Parathyroid adenoma (tissue), 2 donors: ENCODE data around the gene CCBE1.

Experiments used
- H2AFZ ChIP-seq: fragments of 300-600 bp; sonication (generic); one replicate; pipeline ENCODE4 v1.7.0; 2017; ENCODE audit warnings: antibody characterized with exemption, mild to moderate bottlenecking
- H3K27ac ChIP-seq: fragments of 300-600 bp; sonication (generic); one replicate; pipeline ENCODE4 v1.7.0; 2017
- H3K27me3 ChIP-seq: fragments of 300-600 bp; sonication (generic); one replicate; pipeline ENCODE4 v1.7.0; 2017; ENCODE audit warnings: low read length; ENCODE audit not compliant: control insufficient read depth, insufficient read depth
- H3K36me3 ChIP-seq: fragments of 300-600 bp; sonication (generic); one replicate; pipeline ENCODE4 v1.7.0; 2017; ENCODE audit warnings: low read length; ENCODE audit not compliant: control insufficient read depth, insufficient read depth
- H3K4me1 ChIP-seq: fragments of 300-600 bp; sonication (generic); one replicate; pipeline ENCODE4 v1.7.0; 2017; ENCODE audit warnings: control low read depth
- H3K4me2 ChIP-seq: fragments of 300-600 bp; sonication (generic); one replicate; pipeline ENCODE4 v1.7.0; 2017; ENCODE audit warnings: low read length
- H3K4me3 ChIP-seq: fragments of 300-600 bp; sonication (generic); one replicate; pipeline ENCODE4 v1.7.0; 2017; ENCODE audit warnings: low read depth, low read length
- H3K79me2 ChIP-seq: fragments of 300-600 bp; sonication (generic); one replicate; pipeline ENCODE4 v1.7.0; 2017; ENCODE audit warnings: control low read depth
- H3K9ac ChIP-seq: fragments of 300-600 bp; sonication (generic); one replicate; pipeline ENCODE4 v1.7.0; 2017; ENCODE audit warnings: mild to moderate bottlenecking
- H3K9me3 ChIP-seq: fragments of 300-600 bp; sonication (generic); one replicate; pipeline ENCODE4 v1.7.0; 2017; ENCODE audit warnings: low read length; ENCODE audit not compliant: control insufficient read depth
- TF ChIP-seq, protein P1 (sequence below): fragments of 300-600 bp; sonication (generic); IDR thresholded peaks from one replicate; pipeline ENCODE4 v1.7.0; 2017; ENCODE audit warnings: antibody characterized with exemption, mild to moderate bottlenecking
- donor health status: primary hyperparathyroidism.

CCBE1 gene

DNA sequence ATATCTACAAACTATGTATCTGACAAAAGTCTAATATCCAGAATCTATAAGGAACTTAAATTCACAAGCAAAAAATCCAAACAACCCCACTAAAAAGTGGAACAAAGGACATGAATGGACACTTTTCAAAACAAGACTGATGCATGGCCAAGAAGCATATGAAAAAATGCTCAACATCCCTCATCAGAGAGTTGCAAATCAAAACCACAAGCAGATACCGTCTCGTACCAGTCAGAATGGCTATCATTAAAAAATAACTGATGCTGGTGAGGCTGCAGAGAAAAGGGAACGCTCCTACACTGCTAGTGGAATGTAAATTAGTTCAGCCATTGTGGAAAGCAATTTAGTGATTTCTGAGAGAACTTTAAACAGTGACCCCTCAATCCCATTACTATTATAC lies 56.5 kb downstream of the CCBE1 start:
- TF ChIP-seq, protein P1, sequence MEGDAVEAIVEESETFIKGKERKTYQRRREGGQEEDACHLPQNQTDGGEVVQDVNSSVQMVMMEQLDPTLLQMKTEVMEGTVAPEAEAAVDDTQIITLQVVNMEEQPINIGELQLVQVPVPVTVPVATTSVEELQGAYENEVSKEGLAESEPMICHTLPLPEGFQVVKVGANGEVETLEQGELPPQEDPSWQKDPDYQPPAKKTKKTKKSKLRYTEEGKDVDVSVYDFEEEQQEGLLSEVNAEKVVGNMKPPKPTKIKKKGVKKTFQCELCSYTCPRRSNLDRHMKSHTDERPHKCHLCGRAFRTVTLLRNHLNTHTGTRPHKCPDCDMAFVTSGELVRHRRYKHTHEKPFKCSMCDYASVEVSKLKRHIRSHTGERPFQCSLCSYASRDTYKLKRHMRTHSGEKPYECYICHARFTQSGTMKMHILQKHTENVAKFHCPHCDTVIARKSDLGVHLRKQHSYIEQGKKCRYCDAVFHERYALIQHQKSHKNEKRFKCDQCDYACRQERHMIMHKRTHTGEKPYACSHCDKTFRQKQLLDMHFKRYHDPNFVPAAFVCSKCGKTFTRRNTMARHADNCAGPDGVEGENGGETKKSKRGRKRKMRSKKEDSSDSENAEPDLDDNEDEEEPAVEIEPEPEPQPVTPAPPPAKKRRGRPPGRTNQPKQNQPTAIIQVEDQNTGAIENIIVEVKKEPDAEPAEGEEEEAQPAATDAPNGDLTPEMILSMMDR: no peak
- no peak overlapping the region for H3K9ac ChIP-seq
- H2AFZ ChIP-seq: no peak overlapping the region
- no peaks in the 10 kb centered on the region for H3K79me2 ChIP-seq
- H3K4me2 ChIP-seq: no peak overlapping the region
- no peaks in the 10 kb centered on the region for H3K9me3 ChIP-seq
- no peak overlapping the region for H3K4me3 ChIP-seq
- H3K27ac ChIP-seq: no peak overlapping the region
- no peaks in the 10 kb centered on the region for H3K27me3 ChIP-seq
- H3K4me1 ChIP-seq: no peaks in the 10 kb centered on the region
- no peaks in the 10 kb centered on the region for H3K36me3 ChIP-seq

- no peaks in the 10 kb centered on the region for H3K27me3 ChIP-seq
- H3K9ac ChIP-seq: no peak overlapping the region
- H2AFZ ChIP-seq: no peak overlapping the region
- H3K36me3 ChIP-seq: no peaks in the 10 kb centered on the region
- H3K4me3 ChIP-seq: no peak overlapping the region
- no peak overlapping the region for H3K4me2 ChIP-seq
- no peaks in the 10 kb centered on the region for H3K9me3 ChIP-seq
- no peaks in the 10 kb centered on the region for H3K4me1 ChIP-seq
- TF ChIP-seq, protein P1: no peak
- no peaks in the 10 kb centered on the region for H3K79me2 ChIP-seq
- no peak overlapping the region for H3K27ac ChIP-seq
These were observed 57.4 kb downstream of the CCBE1 start for GRCh38 chr18:59639821-59640220.

DNA sequence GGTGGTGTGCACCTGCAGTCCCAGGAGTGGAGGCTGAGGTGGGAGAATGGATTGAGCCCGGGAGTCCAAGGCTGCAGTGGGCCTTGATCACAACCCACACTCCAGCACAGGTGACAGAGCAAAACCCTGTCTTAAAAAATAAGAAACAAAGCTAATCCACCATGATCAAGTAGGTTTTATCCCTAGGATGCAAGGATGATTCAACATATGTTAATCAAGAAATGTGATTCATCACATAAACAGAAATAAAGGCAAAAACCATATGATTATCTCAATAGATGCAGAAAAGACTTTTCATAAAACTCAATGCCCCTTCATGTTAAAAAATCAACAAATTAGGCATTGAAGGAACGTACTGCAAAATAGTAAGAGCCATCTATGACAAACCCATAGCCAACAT lies 58.1 kb downstream of the CCBE1 start:
- Histone ChIP-seq H3K36me3 (no peaks in the 10 kb centered on the region), H3K9me3 (no peaks in the 10 kb centered on the region), H3K9ac (no peak overlapping the region), H3K27me3 (no peaks in the 10 kb centered on the region), H2AFZ (no peak overlapping the region), H3K4me1 (no peaks in the 10 kb centered on the region), H3K27ac (no peak overlapping the region), H3K79me2 (no peaks in the 10 kb centered on the region), H3K4me2 (no peak overlapping the region), H3K4me3 (no peak overlapping the region)
- TF ChIP-seq, protein P1: no peak

- H3K79me2 ChIP-seq: no peaks in the 10 kb centered on the region
- H3K4me1 ChIP-seq: no peaks in the 10 kb centered on the region
- H3K27me3 ChIP-seq: no peaks in the 10 kb centered on the region
- H3K4me2 ChIP-seq: no peak overlapping the region
- H2AFZ ChIP-seq: no peak overlapping the region
- TF ChIP-seq, protein P1: no peak
- no peak overlapping the region for H3K27ac ChIP-seq
- no peak overlapping the region for H3K4me3 ChIP-seq
- H3K9me3 ChIP-seq: no peaks in the 10 kb centered on the region
- H3K36me3 ChIP-seq: no peaks in the 10 kb centered on the region
- H3K9ac ChIP-seq: no peak overlapping the region
These were observed 63.2 kb downstream of the CCBE1 start for GRCh38 chr18:59633961-59634485.

DNA sequence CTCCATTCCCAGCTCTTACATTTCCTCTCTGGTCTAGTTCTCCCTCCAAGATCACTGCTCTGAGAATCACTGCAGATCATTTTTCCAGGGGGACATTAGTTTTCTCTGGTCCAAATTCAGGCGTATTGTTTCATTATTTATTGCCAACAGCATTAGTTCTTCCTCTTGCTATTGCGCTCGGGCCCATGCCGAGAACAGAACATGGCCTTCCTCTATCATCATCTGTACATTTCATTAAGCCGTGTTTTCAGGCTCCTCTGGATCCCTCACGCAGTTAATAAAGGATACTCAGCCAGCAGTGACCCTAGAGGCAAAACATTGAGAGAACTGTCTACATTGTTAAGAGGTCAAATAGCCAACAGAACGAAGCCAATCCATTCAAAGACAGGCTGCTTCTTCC lies 63.9 kb downstream of the CCBE1 start:
- Histone ChIP-seq H3K36me3 (no peaks in the 10 kb centered on the region), H3K79me2 (no peaks in the 10 kb centered on the region), H3K4me3 (no peak overlapping the region), H3K4me2 (no peak overlapping the region), H3K27me3 (no peaks in the 10 kb centered on the region), H3K9ac (no peak overlapping the region), H2AFZ (no peak overlapping the region), H3K27ac (no peak overlapping the region), H3K4me1 (no peaks in the 10 kb centered on the region), H3K9me3 (no peaks in the 10 kb centered on the region)
- TF ChIP-seq, protein P1: no peak
